ENCODE measurements around the gene NPNT.

Gene NPNT

DNA sequence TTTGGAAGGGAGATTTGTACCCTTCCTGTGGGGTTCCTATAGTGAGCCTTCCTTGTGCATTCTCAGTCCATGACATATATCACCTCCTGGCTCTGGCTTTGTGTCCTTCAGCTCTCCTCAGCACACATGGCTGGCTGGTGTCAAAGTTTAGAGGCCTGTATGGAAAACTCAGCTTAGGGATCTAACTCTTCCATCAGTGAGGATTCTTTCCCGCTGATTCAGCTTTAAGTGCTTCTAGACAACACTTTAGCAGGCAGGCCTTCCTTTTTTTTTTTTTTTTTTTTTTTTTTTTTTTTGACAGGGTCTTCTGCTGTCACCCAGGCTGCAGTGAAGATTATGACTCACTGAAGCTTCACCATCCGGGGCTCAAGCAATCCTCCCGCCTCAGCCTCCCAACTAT lies 84.2 kb downstream of the NPNT start:
- H3K36me3 ChIP-seq (ENCODE audit: control insufficient read depth, insufficient read depth, low read length) = no peaks in the 10 kb centered on the region

DNA sequence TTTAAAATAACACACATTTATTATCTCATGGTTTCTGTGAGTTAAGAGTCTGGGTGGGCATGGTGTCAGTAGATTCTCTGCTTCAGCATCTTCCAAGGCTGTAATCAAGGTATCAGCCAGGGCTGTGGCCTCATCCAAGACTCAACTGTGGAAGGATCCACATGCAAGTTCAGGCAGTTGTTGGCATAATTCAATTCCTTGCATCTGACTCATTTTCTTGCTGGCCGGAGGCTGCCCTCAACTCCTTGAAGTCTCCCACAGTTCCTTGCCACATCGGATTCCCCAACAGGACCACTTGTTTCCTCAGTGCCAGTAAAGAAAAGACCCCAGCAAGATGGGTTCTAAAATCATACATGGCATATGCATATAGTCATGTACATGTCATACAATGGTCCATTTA lies 93.4 kb downstream of the NPNT start:
- Histone ChIP-seq H3K4me1 (ENCODE audit: control insufficient read depth, insufficient read depth, low read length) (no peaks in the 10 kb centered on the region), H3K36me3 (ENCODE audit: control insufficient read depth, insufficient read depth, low read length) (no peaks in the 10 kb centered on the region), H3K9me3 (ENCODE audit: control insufficient read depth, low read length) (no peaks in the 10 kb centered on the region), H3K4me3 (ENCODE audit: low read length) (no peak overlapping the region), H3K9ac (ENCODE audit: low read length) (no peak overlapping the region), H3K27me3 (ENCODE audit: control insufficient read depth, insufficient read depth, low read length) (no peaks in the 10 kb centered on the region)

More for the DNA sequence above, 84.2 kb downstream of the NPNT start:
- no peak overlapping the region for H3K4me3 ChIP-seq (ENCODE audit: low read length)
- H3K27me3 ChIP-seq (ENCODE audit: control insufficient read depth, insufficient read depth, low read length) = no peaks in the 10 kb centered on the region
- no peak overlapping the region for H3K9ac ChIP-seq (ENCODE audit: low read length)
- no peaks in the 10 kb centered on the region for H3K9me3 ChIP-seq (ENCODE audit: control insufficient read depth, low read length)
- no peaks in the 10 kb centered on the region for H3K4me1 ChIP-seq (ENCODE audit: control insufficient read depth, insufficient read depth, low read length)

DNA sequence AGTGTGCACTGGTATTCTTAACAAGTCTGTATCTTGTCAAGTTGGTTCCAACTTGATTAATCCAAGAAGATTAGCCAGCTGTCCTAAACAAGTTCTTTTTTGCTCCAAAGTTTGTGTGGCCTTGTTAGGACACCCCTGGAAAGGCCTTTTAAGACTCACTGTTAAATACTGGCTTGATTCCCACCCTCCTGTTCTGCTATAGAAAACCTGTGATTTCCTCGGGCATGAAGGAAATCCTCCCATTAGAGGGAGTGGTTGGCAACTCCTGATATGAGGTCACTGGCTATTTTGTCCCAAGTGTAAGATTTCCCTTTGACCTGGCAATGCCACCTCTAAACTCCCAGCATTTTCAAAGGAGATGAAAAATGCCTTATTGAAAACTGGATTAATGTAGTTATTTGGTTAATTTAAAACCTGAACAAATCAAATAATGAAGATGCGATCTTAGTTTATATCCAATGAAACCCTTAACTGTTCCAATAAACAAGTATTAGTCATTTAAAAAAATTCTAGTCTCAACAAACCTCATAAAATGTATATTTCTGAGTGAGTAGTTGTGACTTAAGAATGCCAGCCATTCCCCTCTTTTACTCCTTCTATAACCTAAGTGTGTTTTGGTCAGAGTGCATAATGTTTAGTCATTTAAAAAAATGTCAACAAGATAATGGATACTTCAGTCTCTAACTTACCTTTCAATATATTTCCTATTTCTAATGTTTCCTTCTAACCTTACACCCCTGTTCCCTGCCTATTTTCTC lies 94.4 kb downstream of the NPNT start:
- no peak overlapping the region for H3K9ac ChIP-seq (ENCODE audit: low read length)
- H3K4me1 ChIP-seq (ENCODE audit: control insufficient read depth, insufficient read depth, low read length) = no peaks in the 10 kb centered on the region
- H3K4me3 ChIP-seq (ENCODE audit: low read length) = no peak overlapping the region
- no peaks in the 10 kb centered on the region for H3K27me3 ChIP-seq (ENCODE audit: control insufficient read depth, insufficient read depth, low read length)
- H3K9me3 ChIP-seq (ENCODE audit: control insufficient read depth, low read length) = no peaks in the 10 kb centered on the region
- no peaks in the 10 kb centered on the region for H3K36me3 ChIP-seq (ENCODE audit: control insufficient read depth, insufficient read depth, low read length)

DNA sequence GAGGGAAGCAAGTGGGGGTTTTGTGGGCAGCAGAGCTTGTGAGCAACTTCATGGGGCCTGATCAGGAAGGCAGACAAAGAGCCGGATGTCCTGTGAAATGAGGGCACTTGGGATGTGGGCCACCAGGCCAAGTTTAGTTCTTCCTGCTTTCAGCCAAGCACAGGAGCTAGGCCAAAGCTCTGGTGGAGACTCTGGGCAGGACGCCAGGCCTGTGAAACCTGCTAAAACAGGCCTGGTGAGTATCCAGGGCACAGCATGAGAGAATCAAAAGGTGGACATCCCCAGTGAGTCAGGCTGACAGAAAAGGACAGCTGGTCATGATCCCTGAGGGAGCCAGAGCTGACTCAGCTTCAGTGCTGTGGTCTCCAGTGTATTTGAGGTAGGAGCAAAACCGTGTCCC lies 95.7 kb downstream of the NPNT start:
- no peaks in the 10 kb centered on the region for H3K4me1 ChIP-seq (ENCODE audit: control insufficient read depth, insufficient read depth, low read length)
- no peaks in the 10 kb centered on the region for H3K27me3 ChIP-seq (ENCODE audit: control insufficient read depth, insufficient read depth, low read length)
- no peaks in the 10 kb centered on the region for H3K36me3 ChIP-seq (ENCODE audit: control insufficient read depth, insufficient read depth, low read length)
- no peak overlapping the region for H3K4me3 ChIP-seq (ENCODE audit: low read length)
- no peak overlapping the region for H3K9ac ChIP-seq (ENCODE audit: low read length)
- no peaks in the 10 kb centered on the region for H3K9me3 ChIP-seq (ENCODE audit: control insufficient read depth, low read length)

DNA sequence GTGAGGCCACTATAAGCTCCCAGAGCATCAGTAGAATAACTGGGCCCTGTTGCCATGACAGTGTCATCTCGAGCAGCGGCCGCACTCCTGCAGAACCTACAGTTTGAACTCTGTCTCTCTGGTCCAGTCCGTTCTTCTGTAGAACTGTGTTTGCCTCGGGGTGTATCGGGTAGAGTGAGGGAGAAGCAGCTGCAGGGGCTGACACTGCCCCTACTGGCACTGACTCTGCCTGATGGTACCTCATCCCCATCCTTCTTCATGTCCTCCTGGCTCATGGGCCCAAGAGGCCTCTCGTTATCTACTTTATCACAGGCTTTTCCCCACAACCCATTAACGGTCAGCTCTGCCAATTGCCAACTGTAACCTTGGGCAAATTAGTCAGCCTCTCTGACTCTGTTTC lies 96.5 kb downstream of the NPNT start:
- Histone ChIP-seq H3K27me3 (ENCODE audit: control insufficient read depth, insufficient read depth, low read length) (no peaks in the 10 kb centered on the region), H3K36me3 (ENCODE audit: control insufficient read depth, insufficient read depth, low read length) (no peaks in the 10 kb centered on the region)

DNA sequence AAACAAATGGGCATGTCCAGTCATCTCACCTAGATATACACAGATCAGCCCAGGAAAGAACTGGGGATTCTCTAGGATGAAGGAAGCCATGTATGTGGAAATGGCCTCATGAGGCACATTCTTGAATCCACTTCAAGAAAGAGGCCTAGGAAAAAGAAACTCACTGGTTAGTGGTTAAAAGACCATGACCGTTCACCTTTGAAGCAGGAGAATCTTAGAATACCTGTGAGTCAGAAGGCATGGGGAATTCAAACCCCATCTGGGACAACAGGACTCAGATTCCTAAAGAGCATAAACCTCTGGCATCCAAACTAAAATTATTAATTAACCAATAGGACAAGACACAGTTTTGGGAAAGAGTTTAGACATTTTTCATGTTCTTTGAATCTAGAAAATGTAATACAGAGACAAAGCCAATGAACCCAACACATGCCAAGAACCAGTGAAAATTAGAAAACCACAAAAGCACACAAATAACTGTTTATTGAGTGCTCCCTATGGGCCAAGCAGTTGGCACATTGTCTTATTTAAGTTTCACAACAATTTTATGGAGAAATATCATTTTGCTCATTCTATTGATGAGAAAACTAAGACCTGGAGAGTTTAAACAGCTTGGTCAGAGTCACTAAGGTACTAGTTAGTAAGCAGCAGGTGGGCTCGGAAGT lies 97.5 kb downstream of the NPNT start:
- Histone ChIP-seq H3K9me3 (ENCODE audit: control insufficient read depth, low read length) (no peaks in the 10 kb centered on the region), H3K36me3 (ENCODE audit: control insufficient read depth, insufficient read depth, low read length) (no peaks in the 10 kb centered on the region), H3K27me3 (ENCODE audit: control insufficient read depth, insufficient read depth, low read length) (no peaks in the 10 kb centered on the region), H3K9ac (ENCODE audit: low read length) (no peak overlapping the region), H3K4me3 (ENCODE audit: low read length) (no peak overlapping the region), H3K4me1 (ENCODE audit: control insufficient read depth, insufficient read depth, low read length) (no peaks in the 10 kb centered on the region)

More for the DNA sequence above, 96.5 kb downstream of the NPNT start:
- H3K9me3 ChIP-seq (ENCODE audit: control insufficient read depth, low read length) = no peaks in the 10 kb centered on the region
- no peaks in the 10 kb centered on the region for H3K4me1 ChIP-seq (ENCODE audit: control insufficient read depth, insufficient read depth, low read length)
- no peak overlapping the region for H3K9ac ChIP-seq (ENCODE audit: low read length)
- no peak overlapping the region for H3K4me3 ChIP-seq (ENCODE audit: low read length)

DNA sequence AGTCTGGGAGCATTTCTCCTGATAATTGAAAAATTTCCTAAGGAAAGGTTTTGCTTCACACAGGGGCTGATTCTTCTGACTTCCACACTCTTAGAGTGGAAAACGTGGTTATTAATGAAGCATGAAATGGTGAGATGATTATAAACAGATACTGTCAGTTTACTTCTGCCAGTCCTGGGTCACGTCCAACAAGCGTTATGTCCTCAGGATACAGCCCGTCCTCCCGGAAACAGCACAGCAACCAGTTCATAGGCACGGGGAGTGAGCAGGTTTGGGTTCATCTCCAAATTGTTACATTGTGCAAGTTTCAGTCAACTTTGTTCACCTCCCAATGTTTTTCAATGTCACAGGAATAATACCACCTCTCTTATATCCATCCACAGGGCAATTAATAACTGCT lies 98.8 kb downstream of the NPNT start:
- H3K4me3 ChIP-seq (ENCODE audit: low read length) = no peak overlapping the region
- H3K9ac ChIP-seq (ENCODE audit: low read length) = no peak overlapping the region
- H3K4me1 ChIP-seq (ENCODE audit: control insufficient read depth, insufficient read depth, low read length) = no peaks in the 10 kb centered on the region
- no peaks in the 10 kb centered on the region for H3K9me3 ChIP-seq (ENCODE audit: control insufficient read depth, low read length)
- no peaks in the 10 kb centered on the region for H3K27me3 ChIP-seq (ENCODE audit: control insufficient read depth, insufficient read depth, low read length)
- H3K36me3 ChIP-seq (ENCODE audit: control insufficient read depth, insufficient read depth, low read length) = no peaks in the 10 kb centered on the region

DNA sequence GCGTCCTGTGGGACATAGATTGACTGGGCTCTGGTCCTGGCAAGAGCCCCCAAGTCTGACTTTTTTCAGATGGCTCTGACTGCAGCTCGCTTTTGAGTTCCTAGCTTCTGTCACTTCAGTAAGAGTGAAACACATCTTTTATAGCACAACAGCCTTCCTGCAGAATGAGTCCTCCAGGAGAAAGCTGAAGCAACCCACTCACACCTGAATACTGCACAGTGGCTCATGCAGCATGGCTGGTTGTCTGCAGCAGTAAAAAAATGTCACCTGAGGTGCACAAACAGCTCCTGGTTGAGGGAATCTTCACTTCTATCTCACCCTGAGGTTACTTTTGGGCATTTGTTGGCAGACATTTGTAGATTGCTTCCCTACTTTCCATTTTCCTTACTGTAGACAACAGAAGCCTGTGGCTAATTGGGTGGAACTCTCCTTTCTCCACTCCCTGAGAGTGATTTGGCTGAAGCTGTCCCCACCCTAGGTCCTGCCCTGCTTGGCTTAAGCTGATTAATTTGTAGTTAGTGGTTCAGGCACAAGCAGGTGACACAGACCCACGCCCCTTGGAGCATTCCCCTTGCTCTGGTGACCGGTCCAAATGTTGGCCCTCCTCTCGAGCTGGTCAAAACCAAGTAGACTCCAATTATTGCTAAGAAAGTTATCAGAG lies 99.7 kb downstream of the NPNT start:
- no peaks in the 10 kb centered on the region for H3K27me3 ChIP-seq (ENCODE audit: control insufficient read depth, insufficient read depth, low read length)
- no peaks in the 10 kb centered on the region for H3K4me1 ChIP-seq (ENCODE audit: control insufficient read depth, insufficient read depth, low read length)
- no peaks in the 10 kb centered on the region for H3K9me3 ChIP-seq (ENCODE audit: control insufficient read depth, low read length)

DNA sequence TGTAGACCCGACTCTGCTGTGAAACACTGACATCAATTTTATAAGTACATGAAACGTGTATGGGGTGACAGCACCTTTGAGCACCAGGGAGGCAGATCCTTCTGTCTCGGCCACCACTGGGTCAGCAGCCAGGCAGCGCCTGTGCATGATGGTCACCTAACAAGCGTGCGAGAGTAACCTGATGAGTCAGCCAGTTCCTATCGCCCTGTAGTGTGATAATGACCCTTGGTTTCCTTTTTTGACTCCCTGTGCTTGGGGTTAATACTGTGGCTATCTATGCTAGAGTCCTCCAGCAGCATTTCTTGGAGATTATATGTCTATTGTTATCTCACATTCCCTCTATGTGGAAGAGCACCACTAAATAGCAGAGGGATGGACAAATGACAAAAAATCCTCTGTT lies 101.6 kb downstream of the NPNT start:
- Histone ChIP-seq H3K4me1 (ENCODE audit: control insufficient read depth, insufficient read depth, low read length) (no peaks in the 10 kb centered on the region), H3K9me3 (ENCODE audit: control insufficient read depth, low read length) (no peaks in the 10 kb centered on the region), H3K9ac (ENCODE audit: low read length) (no peak overlapping the region)

More for the DNA sequence above, 99.7 kb downstream of the NPNT start:
- Histone ChIP-seq H3K4me3 (ENCODE audit: low read length) (no peak overlapping the region), H3K36me3 (ENCODE audit: control insufficient read depth, insufficient read depth, low read length) (no peaks in the 10 kb centered on the region), H3K9ac (ENCODE audit: low read length) (no peak overlapping the region)

DNA sequence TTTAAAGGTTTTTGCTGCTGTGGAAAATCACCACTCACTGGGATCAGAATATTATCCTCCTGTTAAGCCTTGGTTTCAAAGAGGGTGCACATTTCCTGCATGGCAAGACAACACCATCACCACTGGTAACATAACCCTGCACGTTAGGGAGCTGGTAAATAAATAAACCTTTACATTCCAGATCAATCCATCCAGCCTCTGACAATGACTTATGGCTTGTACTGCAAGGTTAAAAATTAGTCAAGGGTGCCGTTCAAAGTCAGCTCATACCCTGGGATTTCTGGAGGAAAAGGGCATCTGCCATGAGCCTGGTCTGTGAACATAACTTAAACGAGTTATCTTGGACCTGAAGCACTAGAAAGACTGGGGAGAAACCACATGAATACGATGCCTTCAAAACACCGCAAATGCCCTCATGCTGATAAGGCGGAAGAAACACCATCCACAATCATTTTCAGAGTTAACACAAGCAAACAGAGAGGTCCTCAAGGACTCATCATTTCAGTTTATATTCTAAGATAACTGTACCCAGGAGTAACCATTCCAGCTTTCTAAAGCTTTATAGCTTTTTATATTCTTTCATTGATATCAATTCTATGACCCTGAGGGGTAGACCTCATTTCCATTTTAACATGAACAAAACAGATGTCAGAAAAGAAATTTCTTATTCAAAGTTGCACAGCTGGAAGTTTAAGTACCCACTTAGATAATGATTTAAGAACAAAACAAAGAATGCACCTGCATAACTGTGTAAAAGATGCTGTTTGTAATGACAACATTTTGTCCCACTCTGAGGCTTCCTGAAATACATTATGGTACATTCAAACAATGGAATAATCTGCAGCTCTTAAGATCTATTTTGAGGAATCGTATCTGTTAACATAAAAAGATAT lies 103.1 kb downstream of the NPNT start:
- no peaks in the 10 kb centered on the region for H3K4me1 ChIP-seq (ENCODE audit: control insufficient read depth, insufficient read depth, low read length)
- H3K27me3 ChIP-seq (ENCODE audit: control insufficient read depth, insufficient read depth, low read length) = no peaks in the 10 kb centered on the region
- H3K4me3 ChIP-seq (ENCODE audit: low read length) = no peak overlapping the region
- no peaks in the 10 kb centered on the region for H3K36me3 ChIP-seq (ENCODE audit: control insufficient read depth, insufficient read depth, low read length)
- H3K9me3 ChIP-seq (ENCODE audit: control insufficient read depth, low read length) = no peaks in the 10 kb centered on the region
- no peak overlapping the region for H3K9ac ChIP-seq (ENCODE audit: low read length)

More for the DNA sequence above, 101.6 kb downstream of the NPNT start:
- H3K36me3 ChIP-seq (ENCODE audit: control insufficient read depth, insufficient read depth, low read length) = no peaks in the 10 kb centered on the region
- H3K27me3 ChIP-seq (ENCODE audit: control insufficient read depth, insufficient read depth, low read length) = no peaks in the 10 kb centered on the region
- no peak overlapping the region for H3K4me3 ChIP-seq (ENCODE audit: low read length)

DNA sequence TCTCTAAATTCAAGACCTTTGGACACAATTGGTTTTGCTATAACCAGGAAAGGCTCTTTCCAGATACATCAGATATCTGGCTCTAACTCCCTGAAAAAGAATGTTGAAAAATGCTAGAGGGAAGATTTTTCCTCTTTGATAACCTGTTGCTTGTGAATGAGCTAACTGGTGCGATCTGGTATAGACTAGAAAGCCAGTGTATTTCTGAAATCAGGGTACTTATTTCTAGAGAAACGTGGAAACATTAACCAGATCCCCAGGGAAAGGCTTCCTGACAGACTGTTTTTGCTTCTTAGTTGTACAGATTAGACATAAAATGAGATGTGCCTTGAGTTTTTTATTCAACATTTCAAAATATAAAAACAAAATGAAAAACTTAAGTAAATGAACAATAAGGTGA lies 107.7 kb downstream of the NPNT start:
- no peaks in the 10 kb centered on the region for H3K36me3 ChIP-seq (ENCODE audit: control insufficient read depth, insufficient read depth, low read length)
- H3K9ac ChIP-seq (ENCODE audit: low read length) = no peak overlapping the region
- H3K9me3 ChIP-seq (ENCODE audit: control insufficient read depth, low read length) = no peaks in the 10 kb centered on the region
- H3K27me3 ChIP-seq (ENCODE audit: control insufficient read depth, insufficient read depth, low read length) = no peaks in the 10 kb centered on the region
- H3K4me3 ChIP-seq (ENCODE audit: low read length) = no peak overlapping the region
- H3K4me1 ChIP-seq (ENCODE audit: control insufficient read depth, insufficient read depth, low read length) = no peaks in the 10 kb centered on the region
